ENCODE measurements around the gene RALGPS1.

- TF ChIP-seq CTCF (IDR thresholded peaks at IDR 0.05; ENCODE audit: low read length) = no peak
- no peak for TF ChIP-seq EZH2 (optimal IDR thresholded peaks at IDR 0.05; ENCODE audit: low read depth, low read length)
Measured at GRCh38 chr9:127249877-127250276, 335.3 kb downstream of the RALGPS1 start.
